HG03025 (cell line): ENCODE measurements around the gene NINL.
"Not testable (repeated sequence)": the region's sequence is repeated elsewhere in the genome, so short reads cannot be mapped to it uniquely, and the experiment has no call there.

Experiments used
- ATAC-seq: cut with Tn5 transposase; IDR thresholded peaks from one replicate; pipeline ENCODE4 v1.9.1; 2021; ENCODE audit warnings: mild to moderate bottlenecking, moderate library complexity; ENCODE audit not compliant: unreplicated experiment, low FRiP score

The NINL gene

GRCh38 chr20:25561771-25562170, 23.6 kb downstream of the NINL start:
- ATAC-seq, result not testable (repeated sequence)

GRCh38 chr20:25553819-25554296, 31.5 kb downstream of the NINL start:
- no peak for ATAC-seq

GRCh38 chr20:25552977-25553376, 32.4 kb downstream of the NINL start:
- no peak for ATAC-seq

GRCh38 chr20:25551413-25552215, 33.7 kb downstream of the NINL start:
- no peak for ATAC-seq

GRCh38 chr20:25550645-25551337, 34.5 kb downstream of the NINL start:
- not testable (repeated sequence) for ATAC-seq

GRCh38 chr20:25549843-25550477, 35.4 kb downstream of the NINL start:
- ATAC-seq, result no peak

- ATAC-seq, result no peak
These were observed 36.1 kb downstream of the NINL start for GRCh38 chr20:25549172-25549773.

GRCh38 chr20:25548613-25549086, 36.7 kb downstream of the NINL start:
- ATAC-seq, result no peak

GRCh38 chr20:25547999-25548398, 37.3 kb downstream of the NINL start:
- ATAC-seq, result no peak

- no peak for ATAC-seq
These were observed 38.3 kb downstream of the NINL start for GRCh38 chr20:25547063-25547462.

- no peak for ATAC-seq
These were observed 39.3 kb downstream of the NINL start for GRCh38 chr20:25546048-25546447.

- ATAC-seq, result no peak
These were observed 40.2 kb downstream of the NINL start for GRCh38 chr20:25545171-25545570.

- no peak for ATAC-seq
These were observed 40.6 kb downstream of the NINL start for GRCh38 chr20:25544734-25545133.

GRCh38 chr20:25544311-25544710, 41.0 kb downstream of the NINL start:
- ATAC-seq, result no peak

- ATAC-seq, result no peak
These were observed 42.3 kb downstream of the NINL start for GRCh38 chr20:25543068-25543467.

- no peak for ATAC-seq
These were observed 43.7 kb downstream of the NINL start for GRCh38 chr20:25541676-25542075.

- ATAC-seq, result no peak
These were observed 45.3 kb downstream of the NINL start for GRCh38 chr20:25539742-25540672.

GRCh38 chr20:25538838-25539665, 46.3 kb downstream of the NINL start:
- no peak for ATAC-seq

- no peak for ATAC-seq
These were observed 47.4 kb downstream of the NINL start for GRCh38 chr20:25537890-25538289.
